ENCODE measurements around the gene TGFA.

TGFA gene

DNA sequence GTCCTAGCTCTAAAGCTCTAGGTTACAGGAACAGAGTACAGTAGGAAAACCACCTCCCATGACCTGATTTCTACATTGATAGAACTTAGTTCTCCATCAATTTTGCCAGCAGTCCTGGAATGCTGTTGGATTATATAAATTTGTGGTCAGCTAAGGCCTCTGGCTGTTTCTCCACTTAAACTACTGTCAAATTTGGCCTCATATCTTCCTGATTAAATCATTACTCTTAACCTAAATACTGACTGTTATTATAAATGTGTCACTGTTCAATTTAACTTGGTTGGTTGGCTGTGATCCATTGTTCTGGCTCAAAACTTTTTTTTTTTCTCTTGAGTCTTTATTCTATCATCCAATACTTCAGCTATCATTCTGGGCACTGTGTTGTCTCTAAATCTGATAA is 71.2 kb downstream of the TGFA start:
- H3K4me3 ChIP-seq (ENCODE audit: low read depth, low read length): no peak overlapping the region
- TF ChIP-seq, protein P1, sequence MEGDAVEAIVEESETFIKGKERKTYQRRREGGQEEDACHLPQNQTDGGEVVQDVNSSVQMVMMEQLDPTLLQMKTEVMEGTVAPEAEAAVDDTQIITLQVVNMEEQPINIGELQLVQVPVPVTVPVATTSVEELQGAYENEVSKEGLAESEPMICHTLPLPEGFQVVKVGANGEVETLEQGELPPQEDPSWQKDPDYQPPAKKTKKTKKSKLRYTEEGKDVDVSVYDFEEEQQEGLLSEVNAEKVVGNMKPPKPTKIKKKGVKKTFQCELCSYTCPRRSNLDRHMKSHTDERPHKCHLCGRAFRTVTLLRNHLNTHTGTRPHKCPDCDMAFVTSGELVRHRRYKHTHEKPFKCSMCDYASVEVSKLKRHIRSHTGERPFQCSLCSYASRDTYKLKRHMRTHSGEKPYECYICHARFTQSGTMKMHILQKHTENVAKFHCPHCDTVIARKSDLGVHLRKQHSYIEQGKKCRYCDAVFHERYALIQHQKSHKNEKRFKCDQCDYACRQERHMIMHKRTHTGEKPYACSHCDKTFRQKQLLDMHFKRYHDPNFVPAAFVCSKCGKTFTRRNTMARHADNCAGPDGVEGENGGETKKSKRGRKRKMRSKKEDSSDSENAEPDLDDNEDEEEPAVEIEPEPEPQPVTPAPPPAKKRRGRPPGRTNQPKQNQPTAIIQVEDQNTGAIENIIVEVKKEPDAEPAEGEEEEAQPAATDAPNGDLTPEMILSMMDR (IDR thresholded peaks at IDR 0.05; ENCODE audit: low read depth, low read length): no peak

DNA sequence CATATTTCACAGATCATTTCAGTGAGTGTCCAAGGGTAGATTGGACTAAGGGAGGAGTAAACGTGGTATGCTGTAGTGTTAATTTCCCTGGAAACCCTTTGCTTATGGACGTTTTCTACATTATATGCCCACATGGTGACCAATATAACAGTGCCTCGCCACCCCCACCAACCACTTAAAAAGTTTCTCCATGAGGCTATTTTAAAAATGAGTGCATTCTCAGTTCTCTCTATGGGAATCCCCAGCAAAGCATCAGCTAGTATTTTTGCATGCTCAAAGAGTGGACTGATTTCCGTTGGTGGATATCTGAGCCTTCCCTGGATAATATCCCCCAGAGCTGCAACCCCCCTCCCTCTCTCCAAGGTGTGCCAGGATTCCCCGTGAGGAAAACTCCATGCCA is 73.2 kb downstream of the TGFA start:
- H3K4me3 ChIP-seq (ENCODE audit: low read depth, low read length): no peak overlapping the region

GRCh38 chr2:70479816-70480215 is 73.8 kb downstream of the TGFA start:
- TF ChIP-seq, protein P1 (IDR thresholded peaks at IDR 0.05; ENCODE audit: low read depth, low read length): no peak
- H3K4me3 ChIP-seq (ENCODE audit: low read depth, low read length): no peak overlapping the region

More for the DNA sequence above, 73.2 kb downstream of the TGFA start:
- TF ChIP-seq, protein P1 (IDR thresholded peaks at IDR 0.05; ENCODE audit: low read depth, low read length): no peak

GRCh38 chr2:70477441-70477844 is 76.2 kb downstream of the TGFA start:
- H3K4me3 ChIP-seq (ENCODE audit: low read depth, low read length): no peak overlapping the region
- TF ChIP-seq, protein P1 (IDR thresholded peaks at IDR 0.05; ENCODE audit: low read depth, low read length): no peak

GRCh38 chr2:70475266-70475665 is 78.4 kb downstream of the TGFA start:
- TF ChIP-seq, protein P1 (IDR thresholded peaks at IDR 0.05; ENCODE audit: low read depth, low read length): no peak
- no peak overlapping the region for H3K4me3 ChIP-seq (ENCODE audit: low read depth, low read length)

- no peak overlapping the region for H3K4me3 ChIP-seq (ENCODE audit: low read depth, low read length)
- TF ChIP-seq, protein P1 (IDR thresholded peaks at IDR 0.05; ENCODE audit: low read depth, low read length): no peak
Measured at GRCh38 chr2:70474256-70474848, 79.3 kb downstream of the TGFA start.

DNA sequence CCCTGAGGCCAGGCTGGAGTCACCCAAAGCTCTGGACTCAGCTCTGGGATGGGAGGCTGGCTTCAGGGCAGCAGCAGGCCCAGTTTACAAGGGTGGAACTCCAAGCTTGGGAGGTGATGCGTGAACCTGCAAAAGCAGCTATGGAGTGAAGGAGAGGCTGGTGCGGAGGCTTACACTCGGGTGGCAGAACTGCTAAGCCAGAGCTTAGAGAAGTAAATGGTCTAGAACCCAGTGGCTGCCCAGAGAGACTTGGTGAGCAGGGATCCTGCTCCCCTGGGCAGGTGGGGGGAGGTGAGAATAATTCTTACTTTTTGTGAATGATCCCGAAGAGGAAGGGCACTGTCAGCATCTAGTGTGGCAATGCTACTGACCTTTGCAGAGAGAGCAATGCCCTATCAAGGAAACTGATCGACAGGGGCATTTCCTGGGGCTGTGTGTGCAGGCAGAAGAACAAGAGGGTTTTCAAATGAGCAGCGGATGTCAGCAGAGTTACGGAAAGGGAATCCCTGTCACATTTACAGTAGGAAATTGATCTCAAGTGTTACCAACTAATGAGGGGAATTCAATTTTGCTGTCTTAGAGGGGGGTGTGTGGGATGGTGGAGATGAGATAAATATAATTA is 80.4 kb downstream of the TGFA start:
- H3K4me3 ChIP-seq (ENCODE audit: low read depth, low read length): no peak overlapping the region
- TF ChIP-seq, protein P1 (IDR thresholded peaks at IDR 0.05; ENCODE audit: low read depth, low read length): no peak
